GM19240 (cell line): ENCODE measurements around the gene LMCD1.

ENCODE experiments used
- DNase-seq: peaks from one replicate; pipeline ENCODE4 v3.0.0; 2011; ENCODE audit warnings: low spot score; ENCODE audit not compliant: insufficient read length

Gene LMCD1

DNA sequence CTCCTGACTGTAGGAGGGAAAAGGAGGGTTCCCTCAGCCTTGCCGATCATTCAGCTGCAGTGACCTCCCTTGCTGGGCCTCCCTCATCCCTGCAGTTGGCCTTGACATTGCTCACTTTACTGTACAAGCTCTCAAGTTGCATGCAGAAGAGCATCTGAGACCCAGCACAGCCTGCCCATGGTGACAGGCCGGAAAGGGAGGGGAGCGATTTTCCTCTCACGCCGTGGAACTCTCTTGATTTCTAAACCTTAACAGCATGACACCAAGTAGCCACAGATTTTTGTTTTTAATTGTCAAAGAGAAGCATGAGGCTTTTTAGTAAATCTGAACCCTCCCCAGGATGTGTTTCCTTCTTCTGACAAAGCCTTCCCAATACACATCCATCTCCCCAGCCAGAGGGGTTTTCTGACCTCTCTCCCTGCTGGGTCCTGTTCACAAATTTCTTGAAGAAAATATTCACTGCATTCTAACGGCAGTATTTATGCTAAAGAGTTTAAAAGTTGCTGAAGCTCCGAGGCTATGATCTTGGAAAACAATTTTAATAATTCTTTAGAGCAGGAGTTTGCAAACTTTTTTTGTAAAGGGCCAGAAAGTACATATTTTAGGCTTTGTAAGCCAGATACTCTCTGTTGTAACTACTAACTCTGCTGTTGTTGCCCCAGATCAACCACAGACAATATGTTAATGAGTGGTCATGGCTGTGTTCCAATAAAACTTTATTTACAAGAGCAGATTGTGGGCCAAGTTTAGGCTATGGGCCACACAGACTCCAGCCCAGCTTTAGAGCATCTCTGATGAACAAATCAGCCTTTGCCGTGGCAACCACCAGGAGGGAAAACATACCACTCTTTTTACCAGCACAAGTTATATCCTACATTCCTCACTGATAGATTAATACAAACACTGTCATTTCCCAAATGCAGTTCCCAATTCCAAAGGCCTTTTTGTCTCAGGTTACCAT is 34.8 kb downstream of the LMCD1 start:
- DNase-seq: no peak

DNA sequence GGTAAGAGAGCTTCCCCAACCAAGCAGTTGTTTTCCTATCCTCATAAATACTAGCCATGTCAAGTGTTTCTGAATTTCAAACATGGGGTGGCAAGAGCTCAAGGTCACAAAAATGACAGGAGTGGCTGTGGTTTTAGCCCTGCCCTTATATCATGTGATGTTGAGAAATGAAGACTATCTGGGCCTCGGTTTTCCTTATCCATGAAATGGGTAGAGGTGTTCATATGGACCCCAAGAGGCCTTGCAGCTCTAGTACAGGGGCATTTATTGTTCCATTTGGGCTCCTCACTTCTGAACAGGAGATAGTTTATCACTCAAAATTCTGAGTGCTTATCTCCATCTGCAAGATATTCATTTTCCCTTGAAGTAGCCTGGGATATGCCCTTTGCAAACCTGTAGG is 35.8 kb downstream of the LMCD1 start:
- DNase-seq: no peak

DNA sequence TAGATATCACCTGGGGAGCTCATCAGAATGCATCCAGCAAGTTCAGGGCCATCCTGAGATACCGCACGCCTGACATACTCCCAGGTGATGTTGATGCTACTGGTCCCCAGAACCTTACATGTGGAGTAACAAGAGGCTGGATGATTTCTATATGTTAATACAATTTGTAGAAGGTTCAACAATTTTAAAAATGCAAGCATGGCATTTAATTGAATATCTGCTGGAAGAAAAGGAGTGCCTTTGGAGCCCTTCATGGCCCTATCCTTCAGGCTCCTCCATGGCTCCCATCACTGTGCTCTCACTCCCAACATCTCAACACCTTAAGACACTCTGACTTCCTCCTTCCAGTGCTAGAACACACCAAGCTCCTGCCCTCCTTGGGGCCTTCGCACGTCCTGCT is 36.6 kb downstream of the LMCD1 start:
- no peak for DNase-seq

DNA sequence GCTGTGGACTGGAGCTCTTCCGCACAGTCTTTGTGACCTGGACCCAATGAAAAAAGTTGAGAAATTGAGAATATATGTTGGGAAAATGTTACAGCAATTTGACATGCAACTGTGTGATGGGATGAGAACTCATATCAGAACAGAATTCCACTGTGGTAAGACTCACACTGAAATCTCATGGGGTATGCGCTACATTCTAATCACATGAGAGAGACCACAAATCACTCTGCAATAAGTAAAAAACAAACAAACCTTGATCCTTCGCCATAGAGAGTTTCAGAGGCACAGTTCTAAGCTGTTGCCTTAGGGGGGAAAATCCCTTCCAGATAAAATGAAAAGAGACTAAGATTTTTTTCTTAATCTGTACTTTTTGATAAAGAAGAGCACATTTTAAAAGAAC is 37.3 kb downstream of the LMCD1 start:
- no peak for DNase-seq

DNA sequence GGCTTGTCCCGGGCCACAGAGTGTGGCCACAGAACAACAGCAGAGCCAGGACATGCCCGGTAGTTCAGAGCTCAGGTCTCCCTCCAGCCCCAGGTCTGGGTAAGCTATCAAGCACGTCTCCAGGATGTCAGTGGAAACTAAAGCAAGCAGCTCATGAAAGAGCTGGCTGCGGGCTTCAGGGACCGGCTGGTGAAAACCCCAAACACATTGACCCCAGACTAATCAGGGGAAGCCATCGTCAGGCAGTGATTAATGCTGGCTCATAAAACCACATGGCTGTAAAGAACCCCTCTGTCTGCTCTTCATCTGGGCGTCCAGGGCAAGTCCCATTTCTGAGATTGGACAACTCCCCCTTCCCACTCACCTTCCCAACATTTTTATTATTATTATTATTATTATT is 37.8 kb downstream of the LMCD1 start:
- no peak for DNase-seq

DNA sequence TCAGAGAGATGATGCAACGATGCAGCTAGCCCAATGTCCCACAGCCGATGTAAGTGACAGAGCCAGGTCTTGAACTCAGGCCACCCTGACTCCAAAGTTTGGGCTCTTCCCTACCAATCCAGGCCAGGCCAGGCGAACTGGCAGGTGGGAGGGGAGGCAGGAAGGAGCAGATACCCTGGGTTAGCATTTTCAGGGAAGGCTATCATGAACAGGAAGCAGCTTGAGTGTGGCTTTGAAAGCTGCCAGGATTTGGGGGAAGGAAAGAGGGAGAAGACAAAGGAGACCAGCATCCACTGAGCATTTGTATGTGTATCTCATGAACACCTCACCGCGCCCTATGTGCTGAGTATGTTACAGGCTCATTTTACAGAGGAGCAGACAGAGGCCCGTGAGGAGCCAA is 38.8 kb downstream of the LMCD1 start:
- DNase-seq: no peak

DNA sequence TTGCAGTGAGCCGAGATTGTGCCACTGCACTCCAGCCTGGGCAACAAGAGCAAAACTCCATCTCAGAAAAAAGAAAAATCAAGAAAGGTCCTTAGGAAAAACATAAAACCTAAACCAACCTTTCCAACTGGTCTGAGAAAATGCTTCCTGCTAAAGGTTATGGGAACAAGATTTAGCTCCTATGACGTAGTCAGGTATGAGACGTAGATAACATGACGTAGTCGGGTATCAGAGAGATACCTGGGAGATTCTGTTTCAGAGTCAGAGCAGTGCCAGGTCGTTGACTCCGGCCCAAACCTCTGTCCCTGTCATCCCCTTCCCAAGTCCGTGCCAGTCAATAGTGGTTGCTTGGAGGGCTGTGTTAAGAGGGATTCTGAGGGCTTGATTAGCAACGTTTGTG is 39.9 kb downstream of the LMCD1 start:
- no peak for DNase-seq

DNA sequence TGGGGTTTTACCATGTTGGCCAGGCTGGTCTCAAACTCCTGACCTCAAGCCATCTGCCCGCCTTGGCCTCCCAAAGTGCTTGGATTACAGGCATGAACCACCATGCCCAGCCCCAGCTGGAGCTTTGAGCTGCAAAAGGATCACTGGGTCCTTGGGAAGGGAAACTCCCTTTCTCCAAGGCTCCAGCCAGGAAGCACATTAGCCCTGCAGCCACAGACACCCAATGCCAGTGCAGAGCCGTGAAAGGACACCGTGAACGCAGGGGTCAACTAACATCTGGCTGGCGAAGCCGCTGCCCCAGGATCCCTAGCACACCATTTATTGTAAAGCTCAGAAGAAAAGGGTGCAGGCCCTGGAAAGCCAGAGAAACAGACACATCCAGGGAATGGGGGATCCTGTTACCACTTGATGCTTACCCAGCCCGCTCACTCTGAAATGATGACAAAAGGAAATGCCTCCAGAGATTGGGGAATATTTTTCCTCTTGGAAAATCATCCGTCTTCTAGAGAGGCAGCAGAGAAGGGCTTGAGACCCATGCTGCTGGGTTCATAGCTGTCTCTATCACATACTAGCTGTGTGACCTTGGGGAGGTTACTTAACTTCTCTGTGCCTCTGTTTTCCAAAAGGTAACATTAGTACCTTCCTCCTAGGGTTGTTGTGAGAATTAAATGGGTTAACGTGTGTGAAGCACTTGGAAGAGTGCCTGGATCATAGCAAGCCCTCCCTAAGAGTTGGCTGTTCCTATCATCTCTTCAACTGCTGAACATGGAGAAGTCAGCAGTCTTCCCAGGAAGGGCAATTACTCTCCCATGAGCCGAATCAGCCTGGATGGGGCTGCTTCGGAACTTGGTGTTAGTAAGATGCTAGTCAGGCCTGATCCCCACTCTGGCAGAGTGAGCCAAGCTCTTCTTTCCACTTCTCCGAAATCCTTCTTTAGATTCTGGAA is 40.8 kb downstream of the LMCD1 start:
- no peak for DNase-seq

DNA sequence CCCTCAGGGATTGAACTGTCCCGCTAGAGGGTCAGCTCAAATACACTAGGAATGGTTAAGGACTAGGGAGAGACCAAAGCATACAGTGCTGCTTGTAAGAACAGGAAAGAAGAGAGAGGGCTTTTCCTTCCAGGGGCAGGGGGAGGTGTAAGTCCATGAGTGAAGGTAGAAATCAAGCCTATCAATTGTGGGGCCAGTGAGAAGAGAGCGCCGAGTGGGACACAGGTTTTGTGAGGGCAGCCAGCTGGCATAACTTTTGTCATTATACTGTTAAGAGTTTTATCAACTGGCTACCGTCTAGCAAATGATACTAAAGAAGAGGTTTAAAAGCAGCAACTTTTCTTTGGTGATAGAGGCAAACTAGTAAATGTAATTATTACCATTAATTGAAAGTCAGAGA is 45.0 kb downstream of the LMCD1 start:
- DNase-seq: no peak

DNA sequence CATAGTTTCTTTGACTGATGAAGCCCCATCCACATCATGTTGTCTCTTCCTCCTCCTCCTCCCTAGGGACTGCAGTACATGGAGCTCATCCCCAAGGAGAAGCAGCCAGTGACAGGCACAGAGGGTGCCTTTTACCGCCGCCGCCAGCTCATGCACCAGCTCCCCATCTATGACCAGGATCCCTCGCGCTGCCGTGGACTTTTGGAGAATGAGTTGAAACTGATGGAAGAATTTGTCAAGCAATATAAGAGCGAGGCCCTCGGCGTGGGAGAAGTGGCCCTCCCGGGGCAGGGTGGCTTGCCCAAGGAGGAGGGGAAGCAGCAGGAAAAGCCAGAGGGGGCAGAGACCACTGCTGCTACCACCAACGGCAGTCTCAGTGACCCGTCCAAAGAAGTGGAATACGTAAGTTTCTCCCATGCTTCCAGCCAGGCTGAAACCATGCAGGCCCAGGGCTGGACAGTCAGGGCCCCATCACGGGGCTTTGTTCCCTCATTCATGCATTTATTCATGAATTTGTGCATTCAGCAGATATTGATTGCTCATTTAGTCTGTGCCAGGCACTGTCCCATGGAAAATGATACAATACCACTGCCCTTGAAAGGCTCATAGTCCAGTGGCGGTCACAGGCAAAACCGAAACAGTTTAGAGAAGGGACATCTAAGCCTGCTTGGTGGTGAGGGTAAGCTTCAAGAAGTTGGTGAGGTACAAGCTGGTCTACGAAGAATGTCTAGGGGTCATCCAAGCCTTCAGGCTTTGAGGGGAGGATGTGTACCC is 47.1 kb downstream of the LMCD1 start:
- DNase-seq: no peak

DNA sequence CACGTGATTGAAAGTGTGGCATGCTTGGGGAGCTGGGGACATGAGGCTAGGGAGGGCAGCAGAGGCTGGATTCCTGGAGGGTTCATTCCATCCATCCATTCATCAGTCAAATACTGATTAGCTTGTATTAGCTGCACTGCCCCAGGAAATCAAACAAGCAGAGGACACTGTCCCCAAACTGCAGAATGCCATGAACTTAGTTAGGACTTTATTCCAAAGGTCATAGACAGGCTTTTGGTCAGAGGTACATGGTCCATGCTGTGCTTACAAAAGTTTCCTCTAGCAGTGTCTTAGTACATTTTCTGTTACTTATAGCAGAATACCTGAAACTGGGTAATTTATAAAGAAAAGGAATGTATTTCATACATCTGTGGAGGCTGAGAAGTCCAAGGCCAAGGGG is 47.7 kb downstream of the LMCD1 start:
- no peak for DNase-seq

DNA sequence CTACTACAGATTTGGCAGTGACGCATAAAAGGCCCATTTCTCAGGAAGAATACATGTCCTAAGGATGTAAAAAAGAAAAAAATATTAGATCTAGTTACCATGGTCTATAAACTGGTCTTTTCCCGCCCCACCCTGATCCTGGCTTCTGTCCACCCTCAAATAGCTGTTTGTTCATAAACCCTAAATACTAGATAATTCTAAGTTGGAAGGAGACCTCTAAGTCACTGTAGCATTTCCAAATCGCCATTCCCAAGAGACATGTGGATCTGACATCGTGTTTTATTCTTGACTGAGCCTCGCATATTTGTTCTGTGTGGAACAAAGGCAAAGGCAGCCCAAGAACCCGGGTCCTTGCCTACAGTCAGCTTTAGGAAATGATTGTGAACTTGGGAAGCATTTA is 49.0 kb downstream of the LMCD1 start:
- DNase-seq: no peak

DNA sequence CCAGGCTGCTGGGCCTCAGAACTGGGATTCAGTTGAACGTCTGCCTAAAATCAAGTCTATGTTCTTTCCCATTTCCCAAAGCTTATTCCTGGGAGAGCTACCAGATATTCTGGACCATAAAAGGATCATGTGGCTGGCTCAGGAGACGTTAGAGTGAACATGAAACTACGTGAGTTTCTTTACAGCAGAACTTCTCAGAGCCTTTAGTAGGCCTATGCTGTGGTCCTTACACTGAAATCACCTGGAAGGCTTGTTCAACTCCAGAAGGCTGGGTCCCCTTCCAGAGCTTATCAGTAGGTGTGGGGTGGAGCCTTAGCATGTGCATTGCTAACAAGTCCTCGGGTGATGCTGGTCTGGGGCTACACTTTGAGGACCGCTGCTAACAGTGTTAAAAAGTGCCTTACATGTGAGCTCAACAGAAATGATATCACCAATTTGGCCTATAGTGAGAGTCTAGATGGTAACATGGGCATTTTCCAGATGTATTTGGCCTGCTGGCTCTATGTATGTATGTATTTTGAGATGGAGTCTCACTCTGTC is 50.7 kb downstream of the LMCD1 start:
- DNase-seq: no peak

DNA sequence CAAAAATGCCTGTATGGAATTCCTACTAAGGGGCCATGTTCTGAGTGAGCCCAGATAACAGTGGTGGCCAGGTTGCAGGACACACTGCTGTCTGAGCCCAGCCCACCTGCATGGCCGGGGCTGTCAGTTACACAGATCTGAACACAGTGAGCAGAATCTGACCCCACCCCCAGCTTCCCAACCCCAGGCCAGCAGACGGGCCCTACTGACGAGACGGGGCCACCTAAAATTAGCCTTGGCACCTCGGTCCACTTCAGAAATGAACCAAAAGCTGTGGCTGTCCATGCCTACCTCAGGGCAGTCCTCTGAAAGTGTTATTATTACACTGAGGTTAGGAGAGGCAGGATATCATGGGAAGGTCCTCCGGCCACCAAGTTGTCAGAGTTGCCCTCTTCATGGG is 51.8 kb downstream of the LMCD1 start:
- no peak for DNase-seq

DNA sequence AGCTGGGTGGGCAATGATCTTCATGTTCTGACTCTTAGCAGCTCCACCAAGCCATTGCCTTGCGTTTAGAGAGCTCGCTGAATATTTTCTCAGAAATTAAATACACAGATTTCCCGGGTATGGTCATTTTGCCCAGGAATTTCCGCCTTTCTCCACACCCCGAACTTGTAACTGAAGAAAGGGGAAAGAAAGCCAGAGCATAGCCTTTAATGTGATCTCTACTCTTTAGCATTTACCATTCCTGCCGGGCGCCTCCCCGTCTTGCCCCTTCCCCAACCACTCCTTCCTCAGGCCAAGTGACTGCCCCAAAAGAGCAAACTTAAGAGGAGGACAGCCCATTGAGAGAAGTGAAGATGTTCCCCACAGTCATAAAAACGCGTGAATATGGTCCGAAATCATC is 53.1 kb downstream of the LMCD1 start:
- DNase-seq: no peak

DNA sequence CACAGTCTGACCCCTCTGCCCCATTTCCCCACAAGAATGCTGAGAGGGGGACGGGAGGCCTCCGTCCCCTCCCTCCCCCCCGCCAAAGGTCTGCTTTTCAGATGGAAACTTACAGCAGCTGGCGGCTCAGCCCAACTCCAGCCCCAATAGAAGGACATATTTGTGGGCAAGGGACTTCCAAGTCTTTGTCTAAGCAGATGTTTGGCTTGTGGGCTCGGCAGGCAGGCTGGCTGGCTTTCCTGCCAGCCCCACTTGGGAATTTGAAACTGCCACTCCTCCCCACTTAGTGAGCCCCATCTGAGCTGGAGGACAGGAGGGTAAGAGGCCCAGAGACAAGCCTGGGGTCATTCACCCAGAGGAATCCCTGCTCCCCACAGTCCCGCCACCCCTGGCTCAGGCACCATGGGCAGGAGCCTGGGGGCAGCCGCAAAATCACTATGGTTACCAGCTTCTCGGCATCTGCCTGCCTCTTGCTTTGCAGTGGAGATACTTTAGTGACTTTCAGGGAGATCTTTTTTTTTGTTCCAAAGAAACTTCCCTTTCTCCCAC is 53.6 kb downstream of the LMCD1 start:
- no peak for DNase-seq

DNA sequence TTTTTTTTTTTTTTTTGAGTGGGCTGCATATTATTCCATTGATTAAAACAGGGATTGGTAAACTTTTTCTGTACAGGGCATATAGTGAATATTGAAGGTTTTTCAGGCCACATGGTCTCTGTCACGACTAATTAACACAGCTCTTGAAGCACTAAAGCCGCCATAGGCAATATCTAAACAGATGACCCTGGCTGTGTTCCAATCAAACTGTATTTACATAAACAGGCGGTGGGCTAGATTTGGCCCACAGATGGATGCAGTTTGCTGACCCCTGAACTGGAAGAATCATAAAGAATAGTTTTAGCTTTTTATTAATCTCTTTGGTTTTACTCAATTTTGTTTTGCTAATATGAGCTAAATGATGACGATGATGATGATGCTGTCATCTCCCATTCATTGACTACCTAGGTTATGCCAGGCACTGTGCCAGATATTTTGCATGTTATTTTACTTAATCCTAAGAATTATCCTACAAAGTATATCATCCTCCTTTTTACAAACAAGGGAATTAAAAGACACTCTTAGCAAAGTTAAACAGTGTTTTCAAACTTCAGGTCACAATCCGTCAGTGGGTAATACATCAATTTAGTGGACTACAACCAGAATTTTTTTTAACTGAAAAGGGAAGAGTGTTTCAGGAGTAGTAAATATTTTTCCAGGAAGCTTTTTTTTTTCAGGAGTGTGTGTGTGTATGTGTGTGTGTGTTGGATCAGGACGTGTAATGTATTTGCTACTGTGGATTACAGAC is 54.3 kb downstream of the LMCD1 start:
- no peak for DNase-seq

DNA sequence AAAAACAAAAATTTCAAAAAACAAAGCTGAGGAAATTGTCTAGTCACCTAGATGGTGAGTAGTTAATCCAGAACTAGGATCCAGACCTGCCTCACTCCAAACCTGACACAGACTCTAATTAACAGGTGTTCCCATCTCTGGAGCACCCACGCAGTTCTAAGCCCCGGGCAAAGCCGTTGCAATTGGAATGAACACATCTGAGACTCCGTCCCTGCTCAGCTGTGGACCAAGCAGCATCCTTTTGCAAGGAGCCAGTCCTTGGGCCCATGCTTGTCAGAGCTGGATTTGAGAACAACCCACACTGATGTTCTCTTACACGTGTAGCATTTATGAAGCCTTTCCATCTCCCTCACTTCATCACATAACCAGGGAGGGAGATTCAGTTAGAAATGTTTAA is 54.8 kb downstream of the LMCD1 start:
- no peak for DNase-seq

DNA sequence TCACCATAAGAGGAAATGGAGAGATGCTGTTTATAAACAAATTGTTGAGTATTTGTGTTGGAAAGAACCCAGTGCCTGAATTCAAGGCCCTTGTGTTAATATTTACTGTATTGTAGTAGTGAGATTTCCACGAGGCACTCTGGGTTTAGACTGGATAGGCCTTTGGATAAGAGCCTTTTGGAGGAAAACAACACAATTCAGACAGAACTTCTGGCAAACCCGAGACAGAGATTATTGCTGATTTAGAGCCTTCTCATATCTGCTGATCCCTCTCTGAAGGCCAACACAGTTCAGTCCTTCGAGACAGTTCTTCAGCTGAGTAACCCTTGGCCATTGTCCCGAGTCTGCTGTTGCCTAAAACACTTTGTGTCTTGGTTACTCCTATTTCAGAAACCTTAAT is 55.7 kb downstream of the LMCD1 start:
- no peak for DNase-seq

DNA sequence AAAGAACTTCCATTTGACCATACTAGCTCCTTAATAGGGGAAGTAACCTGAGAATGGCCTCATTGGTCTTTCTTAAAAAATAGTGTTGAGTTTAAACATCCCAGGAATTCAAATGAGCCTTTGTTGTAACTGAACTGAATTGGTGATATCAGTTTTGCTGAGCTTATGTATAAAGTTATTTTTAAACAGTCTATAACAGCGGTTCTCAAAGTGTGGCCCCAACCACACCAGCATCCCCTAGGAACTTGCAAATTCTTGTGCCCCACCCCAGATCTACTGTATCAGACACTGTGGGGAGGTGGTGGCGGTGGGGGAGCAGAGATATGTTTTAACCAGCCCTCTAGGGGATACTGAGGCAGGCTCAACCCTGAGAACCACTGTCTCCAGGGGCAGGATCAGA is 57.0 kb downstream of the LMCD1 start:
- no peak for DNase-seq
